Type B pancreatic cell (in vitro differentiated cells): ENCODE results near the gene RNASE1. TPM values are rescaled to one million over a fixed set of nuclear protein-coding genes. Genes with fewer than 3 reads are reported as not detected.

Source experiments
- DNase-seq: peaks from one replicate; pipeline ENCODE4 v3.0.0; 2021; ENCODE audit warnings: mixed read lengths; ENCODE audit not compliant: unreplicated experiment; ENCODE audit errors: extremely low spot score
- H3K27ac Mint-ChIP-seq: 2 replicates; pipeline ENCODE4 v1.8.0; 2021; ENCODE audit warnings: mild to moderate bottlenecking, mixed read lengths
- H3K27me3 Mint-ChIP-seq: 2 replicates; pipeline ENCODE4 v1.8.0; 2021; ENCODE audit warnings: mixed read lengths
- H3K36me3 Mint-ChIP-seq: 2 replicates; pipeline ENCODE4 v1.8.0; 2021; ENCODE audit warnings: mixed read lengths
- H3K4me1 Mint-ChIP-seq: one replicate; pipeline ENCODE4 v1.8.0; 2021; ENCODE audit warnings: mixed read lengths; ENCODE audit not compliant: unreplicated experiment
- H3K4me3 Mint-ChIP-seq: 2 replicates; pipeline ENCODE4 v1.8.0; 2021; ENCODE audit warnings: mild to moderate bottlenecking, mixed read lengths
- H3K9me3 Mint-ChIP-seq: 2 replicates; pipeline ENCODE4 v1.8.0; 2021; ENCODE audit warnings: mixed read lengths
- total RNA-seq: library from RNA; stranded (reverse); gene quantifications from 2 replicates; pipeline ENCODE4 v1.2.1, GENCODE V29; 2021; ENCODE audit warnings: low replicate concordance
- TF ChIP-seq, protein P1 (sequence below): fragments of 200-600 bp; sonication (generic); conservative IDR thresholded peaks from 2 replicates; pipeline ENCODE4 v1.5.0; 2021; ENCODE audit warnings: antibody characterized with exemption, mild to moderate bottlenecking

The RNASE1 gene
- total RNA-seq, 1 donor from 2014 or later, result 476 TPM

DNA sequence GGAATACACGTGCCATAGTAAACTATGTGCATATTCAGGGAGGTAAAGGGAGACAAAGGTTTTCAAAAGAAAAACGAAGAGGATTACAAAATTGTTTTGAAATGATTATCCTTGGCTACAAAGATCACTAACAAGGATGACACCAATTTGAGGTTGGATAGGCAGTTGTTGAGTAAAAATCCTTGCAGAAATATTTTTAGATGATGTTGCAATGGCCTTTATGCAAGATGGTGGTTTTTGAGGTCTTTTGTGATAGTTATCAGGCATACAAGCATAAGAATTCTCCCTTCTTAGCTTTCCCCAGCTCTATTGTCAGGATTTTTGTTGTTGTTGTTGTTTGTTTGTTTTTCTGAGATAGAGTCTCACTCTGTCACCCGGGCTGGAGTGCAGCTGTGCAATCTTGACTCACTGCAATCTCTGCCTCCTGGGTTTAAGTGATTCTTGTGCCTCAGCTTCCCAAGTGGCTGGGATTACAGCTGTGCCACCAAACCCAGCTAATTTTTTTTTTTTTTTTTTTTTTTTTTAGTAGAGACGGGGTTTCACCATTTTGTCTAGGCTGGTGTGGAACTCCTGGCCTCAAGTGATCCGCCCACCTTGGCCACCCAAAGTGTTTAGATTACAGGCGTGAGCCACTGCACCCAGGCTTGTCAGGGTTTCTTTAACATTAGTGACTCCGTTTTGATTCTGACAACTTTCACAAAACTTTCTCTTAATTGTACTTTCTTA, 7.8 kb downstream of the RNASE1 start:
- TF ChIP-seq, protein P1, sequence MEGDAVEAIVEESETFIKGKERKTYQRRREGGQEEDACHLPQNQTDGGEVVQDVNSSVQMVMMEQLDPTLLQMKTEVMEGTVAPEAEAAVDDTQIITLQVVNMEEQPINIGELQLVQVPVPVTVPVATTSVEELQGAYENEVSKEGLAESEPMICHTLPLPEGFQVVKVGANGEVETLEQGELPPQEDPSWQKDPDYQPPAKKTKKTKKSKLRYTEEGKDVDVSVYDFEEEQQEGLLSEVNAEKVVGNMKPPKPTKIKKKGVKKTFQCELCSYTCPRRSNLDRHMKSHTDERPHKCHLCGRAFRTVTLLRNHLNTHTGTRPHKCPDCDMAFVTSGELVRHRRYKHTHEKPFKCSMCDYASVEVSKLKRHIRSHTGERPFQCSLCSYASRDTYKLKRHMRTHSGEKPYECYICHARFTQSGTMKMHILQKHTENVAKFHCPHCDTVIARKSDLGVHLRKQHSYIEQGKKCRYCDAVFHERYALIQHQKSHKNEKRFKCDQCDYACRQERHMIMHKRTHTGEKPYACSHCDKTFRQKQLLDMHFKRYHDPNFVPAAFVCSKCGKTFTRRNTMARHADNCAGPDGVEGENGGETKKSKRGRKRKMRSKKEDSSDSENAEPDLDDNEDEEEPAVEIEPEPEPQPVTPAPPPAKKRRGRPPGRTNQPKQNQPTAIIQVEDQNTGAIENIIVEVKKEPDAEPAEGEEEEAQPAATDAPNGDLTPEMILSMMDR, result no peak
- Mint-ChIP-seq H3K27ac (no peak overlapping the region), H3K27me3 (no peaks in the 10 kb centered on the region), H3K4me3 (no peak overlapping the region), H3K36me3 (peaks cover 3% of the 10 kb centered on the region), H3K4me1 (peaks cover 7% of the 10 kb centered on the region), H3K9me3 (peaks cover 4% of the 10 kb centered on the region)
- no peak for DNase-seq

GRCh38 chr14:20792556-20792955, 10.1 kb downstream of the RNASE1 start:
- H3K9me3 Mint-ChIP-seq, result peaks cover 4% of the 10 kb centered on the region
- H3K27ac Mint-ChIP-seq, result no peak overlapping the region
- H3K4me3 Mint-ChIP-seq, result no peak overlapping the region
- H3K4me1 Mint-ChIP-seq, result no peaks in the 10 kb centered on the region
- no peak for DNase-seq
- no peaks in the 10 kb centered on the region for H3K27me3 Mint-ChIP-seq
- peaks cover 3% of the 10 kb centered on the region for H3K36me3 Mint-ChIP-seq
- TF ChIP-seq, protein P1, result no peak

DNA sequence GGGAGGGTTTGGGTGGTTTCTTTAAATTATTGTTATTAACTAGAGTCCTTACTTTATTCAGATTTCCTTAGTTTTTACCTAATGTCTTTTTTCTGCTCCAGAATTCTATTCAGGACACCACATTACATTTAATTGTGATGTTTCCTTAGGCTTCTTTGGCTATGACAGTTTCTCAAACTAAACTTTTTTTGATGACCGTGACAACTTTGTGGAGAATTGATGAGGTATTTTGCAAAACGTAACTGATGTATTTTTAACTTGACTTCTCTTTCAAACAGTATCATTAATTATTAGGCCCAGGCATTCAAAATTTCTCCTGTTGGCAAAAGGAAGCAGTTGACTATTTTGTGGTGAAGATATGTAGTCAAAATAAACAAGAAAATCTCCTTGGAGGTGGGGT, 11.0 kb downstream of the RNASE1 start:
- no peak for DNase-seq
- Mint-ChIP-seq H3K9me3 (peaks cover 4% of the 10 kb centered on the region), H3K4me1 (no peaks in the 10 kb centered on the region), H3K36me3 (peaks cover 3% of the 10 kb centered on the region), H3K4me3 (peak overlapping the region; percentile 59), H3K27ac (peak overlapping the region; percentile 60), H3K27me3 (no peaks in the 10 kb centered on the region)
- TF ChIP-seq, protein P1, result no peak

GRCh38 chr14:20791187-20791586, 11.5 kb downstream of the RNASE1 start:
- TF ChIP-seq, protein P1, result no peak
- Mint-ChIP-seq H3K4me3 (no peak overlapping the region), H3K27me3 (no peaks in the 10 kb centered on the region)

GRCh38 chr14:20790464-20791116, 12.1 kb downstream of the RNASE1 start:
- H3K36me3 Mint-ChIP-seq, result peaks cover 3% of the 10 kb centered on the region
- DNase-seq, result no peak
- TF ChIP-seq, protein P1, result no peak
- H3K4me1 Mint-ChIP-seq, result no peaks in the 10 kb centered on the region
- H3K27me3 Mint-ChIP-seq, result no peaks in the 10 kb centered on the region
- H3K4me3 Mint-ChIP-seq, result no peak overlapping the region
- H3K27ac Mint-ChIP-seq, result no peak overlapping the region
- H3K9me3 Mint-ChIP-seq, result peaks cover 4% of the 10 kb centered on the region

More at GRCh38 chr14:20791187-20791586, 11.5 kb downstream of the RNASE1 start:
- H3K27ac Mint-ChIP-seq, result peak overlapping the region; percentile 60
- H3K4me1 Mint-ChIP-seq, result no peaks in the 10 kb centered on the region
- peaks cover 4% of the 10 kb centered on the region for H3K9me3 Mint-ChIP-seq
- DNase-seq, result no peak
- peaks cover 3% of the 10 kb centered on the region for H3K36me3 Mint-ChIP-seq
